Ascending aorta (tissue), 2 donors: ENCODE data around the gene SPACA5B. TPM values are rescaled to one million over a fixed set of nuclear protein-coding genes. Genes with fewer than 3 reads are reported as not detected.
"Not testable (repeated sequence)": the region's sequence is repeated elsewhere in the genome, so short reads cannot be mapped to it uniquely, and the experiment has no call there.

ENCODE experiments used
- DNase-seq, 2 donors: peaks; one replicate each; pipeline ENCODE4 v3.0.0-alpha.2; 2019; ENCODE audit warnings: low spot score in 2 of 2
- H3K27ac ChIP-seq, 2 donors: fragments of 200-600 bp; sonication (generic); one replicate each; pipeline ENCODE4 v1.5.1; 2016 to 2017; ENCODE audit warnings: mild to moderate bottlenecking in 1 of 2
- H3K27me3 ChIP-seq: fragments of 200-600 bp; sonication (generic); one replicate; pipeline ENCODE4 v1.5.1; 2017
- H3K36me3 ChIP-seq, 2 donors: fragments of 200-600 bp; sonication (generic); one replicate each; pipeline ENCODE4 v1.5.1; 2016
- H3K4me1 ChIP-seq, 2 donors: fragments of 200-600 bp; sonication (generic); one replicate each; pipeline ENCODE4 v1.5.1; 2016 to 2017; ENCODE audit warnings: mild to moderate bottlenecking in 1 of 2
- H3K4me3 ChIP-seq, 2 donors: fragments of 200-600 bp; sonication (generic); one replicate each; pipeline ENCODE4 v1.5.1; 2016 to 2017; ENCODE audit warnings: mild to moderate bottlenecking in 1 of 2
- H3K9me3 ChIP-seq, 2 donors: fragments of 200-600 bp; sonication (generic); one replicate each; pipeline ENCODE4 v1.5.1; 2016
- intact Hi-C: fragments of 100-400 bp; cut with DNase I; formaldehyde crosslinking; loops from one replicate; pipeline ENCODE4 v1.15.1; 2023
- total RNA-seq: library from RNA; depleted of rRNA; stranded (reverse); fragments of >200 nt; gene quantifications from one replicate; pipeline ENCODE4 v1.1.0, GENCODE V29; 2016
- TF ChIP-seq, protein P1 (sequence below), 3 experiments: fragments of 200-600 bp in 2 of 3; fragments of 450-650 bp in 1 of 3; sonication (generic) in 2 of 3; IDR thresholded peaks; one replicate each; pipeline ENCODE4 v1.5.1; 2016 to 2019; ENCODE audit warnings: antibody characterized with exemption in 3 of 3, mild to moderate bottlenecking in 1 of 3, moderate library complexity in 1 of 3

The SPACA5B gene
- not detected for total RNA-seq

DNA sequence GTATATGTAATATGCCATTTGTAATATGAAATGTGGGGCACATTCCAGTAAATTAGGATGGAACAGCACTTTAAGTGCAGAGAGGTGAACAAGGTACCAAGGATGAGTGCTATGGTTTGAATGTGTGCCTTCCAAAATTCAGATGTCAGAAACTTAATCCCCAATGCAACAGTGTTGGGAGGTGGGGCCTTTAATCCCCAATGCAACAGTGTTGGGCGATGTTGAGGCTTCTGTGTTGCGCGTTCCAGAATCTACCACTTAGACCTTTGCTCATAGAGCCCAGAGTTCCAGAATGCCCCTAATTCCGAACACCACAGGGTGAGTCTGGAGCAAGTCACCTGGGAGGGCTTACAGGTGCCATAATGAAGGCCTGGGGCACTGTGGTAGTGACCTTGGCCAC lies at the start of gene SPACA5B:
Gene SPACA5B (plus strand): TSS at position 301 of the 400 bp plus-strand sequence. CDS start 62 bp downstream, at position 363.
- H3K4me3 ChIP-seq, intact Hi-C loops, H3K4me1 ChIP-seq, H3K36me3 ChIP-seq, H3K9me3 ChIP-seq, H3K27ac ChIP-seq, H3K27me3 ChIP-seq, DNase-seq: not testable (repeated sequence)

DNA sequence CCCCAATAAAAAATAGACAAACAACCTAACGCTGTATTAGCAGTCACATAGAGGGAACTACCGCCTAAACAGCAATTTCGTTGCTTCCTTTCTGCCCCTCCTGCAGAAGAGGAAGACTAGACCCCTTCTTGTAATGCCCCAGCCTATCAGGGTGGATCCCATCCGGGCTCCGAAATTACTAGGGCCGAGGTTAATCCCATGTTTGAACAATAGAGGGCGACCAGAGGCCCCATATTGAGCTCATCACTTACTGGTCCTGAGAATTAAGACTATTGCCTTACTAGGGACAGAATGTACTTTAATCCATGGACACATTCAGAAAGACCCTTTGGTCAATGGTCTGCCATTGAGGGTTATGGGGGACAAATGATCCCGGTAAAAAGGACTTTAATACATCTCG lies 47.2 kb upstream of the SPACA5B start:
- no peak for DNase-seq
- no peak overlapping the region for H3K4me3 ChIP-seq
- intact Hi-C loops = no loop called here
- H3K36me3 ChIP-seq = no peaks in the 10 kb centered on the region
- no peaks in the 10 kb centered on the region for H3K4me1 ChIP-seq
- no peaks in the 10 kb centered on the region for H3K9me3 ChIP-seq
- no peaks in the 10 kb centered on the region for H3K27me3 ChIP-seq
- no peak overlapping the region for H3K27ac ChIP-seq
- TF ChIP-seq, protein P1, sequence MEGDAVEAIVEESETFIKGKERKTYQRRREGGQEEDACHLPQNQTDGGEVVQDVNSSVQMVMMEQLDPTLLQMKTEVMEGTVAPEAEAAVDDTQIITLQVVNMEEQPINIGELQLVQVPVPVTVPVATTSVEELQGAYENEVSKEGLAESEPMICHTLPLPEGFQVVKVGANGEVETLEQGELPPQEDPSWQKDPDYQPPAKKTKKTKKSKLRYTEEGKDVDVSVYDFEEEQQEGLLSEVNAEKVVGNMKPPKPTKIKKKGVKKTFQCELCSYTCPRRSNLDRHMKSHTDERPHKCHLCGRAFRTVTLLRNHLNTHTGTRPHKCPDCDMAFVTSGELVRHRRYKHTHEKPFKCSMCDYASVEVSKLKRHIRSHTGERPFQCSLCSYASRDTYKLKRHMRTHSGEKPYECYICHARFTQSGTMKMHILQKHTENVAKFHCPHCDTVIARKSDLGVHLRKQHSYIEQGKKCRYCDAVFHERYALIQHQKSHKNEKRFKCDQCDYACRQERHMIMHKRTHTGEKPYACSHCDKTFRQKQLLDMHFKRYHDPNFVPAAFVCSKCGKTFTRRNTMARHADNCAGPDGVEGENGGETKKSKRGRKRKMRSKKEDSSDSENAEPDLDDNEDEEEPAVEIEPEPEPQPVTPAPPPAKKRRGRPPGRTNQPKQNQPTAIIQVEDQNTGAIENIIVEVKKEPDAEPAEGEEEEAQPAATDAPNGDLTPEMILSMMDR (IDR thresholded peaks at IDR 0.05) = peak; percentile 13 to 49 (median 25)

DNA sequence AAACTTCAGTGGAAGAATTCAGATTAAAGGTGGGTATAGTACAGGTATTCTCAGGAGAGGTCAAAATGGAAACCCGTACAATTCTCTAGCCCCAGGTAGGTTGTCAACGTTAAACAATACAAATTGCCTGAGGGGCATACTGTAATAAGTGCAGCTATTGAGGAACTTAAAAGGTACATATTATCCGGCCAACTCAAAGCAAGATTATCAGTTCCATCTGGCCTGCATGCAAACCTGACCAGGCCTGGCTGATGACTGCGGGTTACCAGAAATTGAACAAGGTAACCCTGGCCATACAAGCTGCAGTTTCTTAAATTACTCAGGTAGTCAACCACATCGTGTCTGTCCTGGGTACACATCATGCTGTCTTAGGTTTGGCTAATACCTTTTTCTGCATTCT lies 46.7 kb upstream of the SPACA5B start:
- TF ChIP-seq, protein P1 (IDR thresholded peaks at IDR 0.05) = no peak
- DNase-seq = no peak
- Histone ChIP-seq H3K27ac (no peak overlapping the region), H3K4me1 (no peaks in the 10 kb centered on the region), H3K4me3 (no peak overlapping the region), H3K36me3 (no peaks in the 10 kb centered on the region), H3K9me3 (no peaks in the 10 kb centered on the region), H3K27me3 (no peaks in the 10 kb centered on the region)
- intact Hi-C loops = no loop called here

DNA sequence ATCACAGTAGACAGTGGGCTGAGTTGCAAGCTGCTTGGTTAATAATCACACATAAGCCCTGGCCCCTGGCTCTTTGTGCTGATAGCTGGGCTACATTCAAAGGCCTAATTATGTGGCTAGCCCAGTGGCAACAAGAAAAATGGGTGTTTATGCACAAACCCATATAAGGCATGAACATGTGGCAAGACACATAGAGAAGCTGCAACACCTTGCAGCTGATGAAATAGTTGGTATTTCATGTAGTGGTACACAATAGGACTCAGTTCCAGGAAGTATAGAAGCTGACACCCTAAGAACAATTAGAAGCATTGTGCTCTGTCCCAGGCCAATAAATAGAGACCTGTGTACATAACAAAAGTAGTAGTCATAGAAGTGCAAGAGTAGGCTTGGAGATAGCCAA lies 44.3 kb upstream of the SPACA5B start:
- intact Hi-C loops = no loop called here
- DNase-seq = no peak

DNA sequence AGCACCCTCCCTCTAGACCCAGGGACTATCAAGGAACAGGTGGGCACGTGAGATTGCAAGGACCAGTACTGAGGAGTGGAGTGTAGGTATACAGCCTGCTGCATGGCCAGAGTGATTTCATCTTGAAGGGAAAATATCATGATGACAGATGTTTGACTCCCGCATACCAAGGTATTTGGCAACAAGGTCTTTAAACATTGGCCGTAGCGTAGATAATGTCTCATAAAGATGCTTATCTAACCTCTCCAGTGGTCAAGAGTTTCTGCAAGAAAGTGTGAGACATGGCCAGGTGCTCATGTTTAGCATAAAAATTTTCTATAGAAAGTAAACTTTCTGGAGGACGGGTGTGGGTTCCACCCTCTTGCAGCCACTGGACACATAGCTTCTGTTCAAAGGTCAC lies 40.3 kb upstream of the SPACA5B start:
- Histone ChIP-seq H3K27me3 (no peaks in the 10 kb centered on the region), H3K4me3 (no peak overlapping the region), H3K9me3 (no peaks in the 10 kb centered on the region), H3K36me3 (no peaks in the 10 kb centered on the region), H3K4me1 (no peaks in the 10 kb centered on the region), H3K27ac (no peak overlapping the region)
- intact Hi-C loops = no loop called here
- DNase-seq = no peak
- TF ChIP-seq, protein P1 (IDR thresholded peaks at IDR 0.05) = no peak

More for the DNA sequence above, 44.3 kb upstream of the SPACA5B start:
- Histone ChIP-seq H3K4me3 (no peak overlapping the region), H3K4me1 (no peaks in the 10 kb centered on the region), H3K36me3 (no peaks in the 10 kb centered on the region), H3K27ac (no peak overlapping the region), H3K27me3 (no peaks in the 10 kb centered on the region), H3K9me3 (no peaks in the 10 kb centered on the region)
- TF ChIP-seq, protein P1 (IDR thresholded peaks at IDR 0.05) = no peak

GRCh38 chrX:48092558-48092957 lies 37.9 kb upstream of the SPACA5B start:
- H3K36me3 ChIP-seq, DNase-seq, H3K4me1 ChIP-seq, H3K27me3 ChIP-seq, H3K9me3 ChIP-seq, H3K27ac ChIP-seq, H3K4me3 ChIP-seq, intact Hi-C loops: not testable (repeated sequence)

- Histone ChIP-seq H3K4me3 (no peak overlapping the region), H3K36me3 (no peaks in the 10 kb centered on the region), H3K9me3 (no peaks in the 10 kb centered on the region), H3K27ac (no peak overlapping the region), H3K27me3 (no peaks in the 10 kb centered on the region), H3K4me1 (no peaks in the 10 kb centered on the region)
- TF ChIP-seq, protein P1 (IDR thresholded peaks at IDR 0.05) = no peak
- intact Hi-C loops = no loop called here
- no peak for DNase-seq
These were observed 29.0 kb upstream of the SPACA5B start for GRCh38 chrX:48101443-48101842.
